Hematopoietic multipotent progenitor cell treated with erythropoietin and hydrocortisone succinate and interleukin-3 and kit ligand, for 17 days (in vitro differentiated cells): ENCODE results near the gene KCNE1.
A peak's percentile ranks its signal among the peaks of the same experiment; 100 is the strongest.
"Not testable (repeated sequence)": the region's sequence is repeated elsewhere in the genome, so short reads cannot be mapped to it uniquely, and the experiment has no call there.

ENCODE experiments used
- DNase-seq: peaks from one replicate; pipeline ENCODE4 v3.0.0-alpha.2; 2015; ENCODE audit warnings: low spot score

Gene KCNE1

GRCh38 chr21:34511181-34511580 is 829 bp downstream of the KCNE1 start:
- no peak for DNase-seq

GRCh38 chr21:34510148-34511142 is 1.6 kb downstream of the KCNE1 start:
- peak; percentile 19 for DNase-seq

GRCh38 chr21:34509151-34509550 is 2.9 kb downstream of the KCNE1 start:
- DNase-seq = no peak

- no peak for DNase-seq
Observed at GRCh38 chr21:34504595-34504994, 7.4 kb downstream of the KCNE1 start.

- no peak for DNase-seq
Observed at GRCh38 chr21:34502480-34503106, 9.4 kb downstream of the KCNE1 start.

GRCh38 chr21:34501716-34502115 is 10.3 kb downstream of the KCNE1 start:
- no peak for DNase-seq

GRCh38 chr21:34500191-34500590 is 11.8 kb downstream of the KCNE1 start:
- DNase-seq = no peak

- no peak for DNase-seq
Observed at GRCh38 chr21:34499116-34499515, 12.9 kb downstream of the KCNE1 start.

- no peak for DNase-seq
Observed at GRCh38 chr21:34498623-34499022, 13.4 kb downstream of the KCNE1 start.

- not testable (repeated sequence) for DNase-seq
Observed at GRCh38 chr21:34483854-34484253, 28.2 kb downstream of the KCNE1 start.

GRCh38 chr21:34483435-34483834 is 28.6 kb downstream of the KCNE1 start:
- DNase-seq = not testable (repeated sequence)

GRCh38 chr21:34467333-34467732 is 44.7 kb downstream of the KCNE1 start:
- not testable (repeated sequence) for DNase-seq

- DNase-seq = not testable (repeated sequence)
Observed at GRCh38 chr21:34459426-34459825, 52.6 kb downstream of the KCNE1 start.

GRCh38 chr21:34458266-34458665 is 53.7 kb downstream of the KCNE1 start:
- DNase-seq = not testable (repeated sequence)

GRCh38 chr21:34456180-34456579 is 55.8 kb downstream of the KCNE1 start:
- DNase-seq = not testable (repeated sequence)

GRCh38 chr21:34455628-34456027 is 56.4 kb downstream of the KCNE1 start:
- not testable (repeated sequence) for DNase-seq

- DNase-seq = not testable (repeated sequence)
Observed at GRCh38 chr21:34447018-34447417, 65.0 kb downstream of the KCNE1 start.

- DNase-seq = not testable (repeated sequence)
Observed at GRCh38 chr21:34443486-34443885, 68.5 kb downstream of the KCNE1 start.

GRCh38 chr21:34429710-34430109 is 82.3 kb downstream of the KCNE1 start:
- not testable (repeated sequence) for DNase-seq

GRCh38 chr21:34428441-34428840 is 83.6 kb downstream of the KCNE1 start:
- not testable (repeated sequence) for DNase-seq

- not testable (repeated sequence) for DNase-seq
Observed at GRCh38 chr21:34427339-34427738, 84.7 kb downstream of the KCNE1 start.

- DNase-seq = not testable (repeated sequence)
Observed at GRCh38 chr21:34423805-34424204, 88.2 kb downstream of the KCNE1 start, which contains the start of gene SMIM34. TSS of gene SMIM34 (minus strand) at chr21:34423951. CDS start at chr21:34423839, 112 bp downstream.
